GM21619 (cell line): ENCODE results near the gene SLC1A2.
"Not testable (repeated sequence)": the region's sequence is repeated elsewhere in the genome, so short reads cannot be mapped to it uniquely, and the experiment has no call there.

Experiments
- ATAC-seq: cut with Tn5 transposase; IDR thresholded peaks from one replicate; pipeline ENCODE4 v1.9.1; 2021; ENCODE audit not compliant: unreplicated experiment

SLC1A2 gene

GRCh38 chr11:35231076-35231860 is 188.1 kb downstream of the SLC1A2 start:
- ATAC-seq = no peak

- ATAC-seq = no peak
Observed at GRCh38 chr11:35230388-35230787, 189.0 kb downstream of the SLC1A2 start.

- ATAC-seq = no peak
Observed at GRCh38 chr11:35228328-35228725, 191.0 kb downstream of the SLC1A2 start.

GRCh38 chr11:35227576-35228327 is 191.6 kb downstream of the SLC1A2 start:
- ATAC-seq = no peak

GRCh38 chr11:35226756-35227155 is 192.6 kb downstream of the SLC1A2 start:
- ATAC-seq = not testable (repeated sequence)

- no peak for ATAC-seq
Observed at GRCh38 chr11:35225946-35226520, 193.3 kb downstream of the SLC1A2 start.

- no peak for ATAC-seq
Observed at GRCh38 chr11:35223991-35224390, 195.4 kb downstream of the SLC1A2 start.

GRCh38 chr11:35223371-35223796 is 196.0 kb downstream of the SLC1A2 start:
- no peak for ATAC-seq

GRCh38 chr11:35218956-35219355 is 200.4 kb downstream of the SLC1A2 start:
- ATAC-seq = no peak

- ATAC-seq = no peak
Observed at GRCh38 chr11:35216962-35217678, 202.2 kb downstream of the SLC1A2 start.

GRCh38 chr11:35215945-35216344 is 203.4 kb downstream of the SLC1A2 start:
- no peak for ATAC-seq

GRCh38 chr11:35214792-35215193 is 204.6 kb downstream of the SLC1A2 start:
- no peak for ATAC-seq

GRCh38 chr11:35214226-35214770 is 205.1 kb downstream of the SLC1A2 start:
- no peak for ATAC-seq

- ATAC-seq = no peak
Observed at GRCh38 chr11:35211952-35212351, 207.4 kb downstream of the SLC1A2 start.

GRCh38 chr11:35210876-35211546 is 208.3 kb downstream of the SLC1A2 start:
- ATAC-seq = no peak

GRCh38 chr11:35208795-35209194 is 210.6 kb downstream of the SLC1A2 start:
- ATAC-seq = no peak

GRCh38 chr11:35207471-35208403 is 211.6 kb downstream of the SLC1A2 start:
- no peak for ATAC-seq

- no peak for ATAC-seq
Observed at GRCh38 chr11:35206616-35207015, 212.7 kb downstream of the SLC1A2 start.

- no peak for ATAC-seq
Observed at GRCh38 chr11:35204614-35205013, 214.7 kb downstream of the SLC1A2 start.
